ENCODE results near the gene EXOG.

Gene EXOG

GRCh38 chr3:38515367-38515766 lies 19.2 kb downstream of the EXOG start:
- TF ChIP-seq OSR1 (CRISPR knock-in tag; IDR thresholded peaks at IDR 0.05) (no peak), ZFP3 (CRISPR knock-in tag; IDR thresholded peaks at IDR 0.05) (no peak), CREB5 (CRISPR knock-in tag; IDR thresholded peaks at IDR 0.05; ENCODE audit: low read depth) (no peak), ZNF565 (CRISPR knock-in tag; conservative IDR thresholded peaks at IDR 0.05; ENCODE audit: low read depth) (no peak), POU6F1 (CRISPR knock-in tag; IDR thresholded peaks at IDR 0.05; ENCODE audit: borderline replicate concordance, low read depth) (no peak), ZNF8 (CRISPR knock-in tag; IDR thresholded peaks at IDR 0.05) (no peak), BACH2 (CRISPR knock-in tag; IDR thresholded peaks at IDR 0.05; ENCODE audit: borderline replicate concordance) (no peak), ZC3H10 (CRISPR knock-in tag; IDR thresholded peaks at IDR 0.05) (no peak), ZFP30 (CRISPR knock-in tag; IDR thresholded peaks at IDR 0.05) (no peak), ISL1 (CRISPR knock-in tag; IDR thresholded peaks at IDR 0.05) (no peak), ZNF70 (CRISPR knock-in tag; IDR thresholded peaks at IDR 0.05) (no peak), PPARA (CRISPR knock-in tag; IDR thresholded peaks at IDR 0.05; ENCODE audit: borderline replicate concordance) (no peak)
- no peak for ATAC-seq

GRCh38 chr3:38516669-38517068 lies 20.5 kb downstream of the EXOG start:
- no peak for TF ChIP-seq ZNF565 (CRISPR knock-in tag; conservative IDR thresholded peaks at IDR 0.05; ENCODE audit: low read depth)
- TF ChIP-seq CSRNP3 (CRISPR knock-in tag; IDR thresholded peaks at IDR 0.05), result no peak
- no peak for TF ChIP-seq PATZ1 (CRISPR knock-in tag; IDR thresholded peaks at IDR 0.05; ENCODE audit: borderline replicate concordance)
- TF ChIP-seq ZNF8 (CRISPR knock-in tag; IDR thresholded peaks at IDR 0.05), result no peak
- TF ChIP-seq ESRRG (CRISPR knock-in tag; IDR thresholded peaks at IDR 0.05), result no peak
- TF ChIP-seq SNAI2 (CRISPR knock-in tag; IDR thresholded peaks at IDR 0.05), result no peak
- TF ChIP-seq ZNF70 (CRISPR knock-in tag; IDR thresholded peaks at IDR 0.05), result no peak
- TF ChIP-seq PPARA (CRISPR knock-in tag; IDR thresholded peaks at IDR 0.05; ENCODE audit: borderline replicate concordance), result no peak
- TF ChIP-seq TOX (CRISPR knock-in tag; IDR thresholded peaks at IDR 0.05; ENCODE audit: borderline replicate concordance), result no peak
- TF ChIP-seq ZFP3 (CRISPR knock-in tag; IDR thresholded peaks at IDR 0.05), result no peak
- TF ChIP-seq ZC3H10 (CRISPR knock-in tag; IDR thresholded peaks at IDR 0.05), result no peak
- TF ChIP-seq CREB5 (CRISPR knock-in tag; IDR thresholded peaks at IDR 0.05; ENCODE audit: low read depth), result no peak

GRCh38 chr3:38519000-38519399 lies 22.9 kb downstream of the EXOG start:
- peak; percentile 99 for ATAC-seq
- no peak for TF ChIP-seq BACH2 (CRISPR knock-in tag; IDR thresholded peaks at IDR 0.05; ENCODE audit: borderline replicate concordance)
- TF ChIP-seq ISL1 (CRISPR knock-in tag; IDR thresholded peaks at IDR 0.05), result peak; percentile 65
- no peak for TF ChIP-seq CSDC2 (CRISPR knock-in tag; IDR thresholded peaks at IDR 0.05)

More at GRCh38 chr3:38516669-38517068, 20.5 kb downstream of the EXOG start:
- ATAC-seq, result no peak

- no peak for ATAC-seq
- TF ChIP-seq CSDC2 (CRISPR knock-in tag; IDR thresholded peaks at IDR 0.05) (no peak), ZNF565 (CRISPR knock-in tag; conservative IDR thresholded peaks at IDR 0.05; ENCODE audit: low read depth) (no peak), TOX (CRISPR knock-in tag; IDR thresholded peaks at IDR 0.05; ENCODE audit: borderline replicate concordance) (no peak), TSHZ2 (CRISPR knock-in tag; IDR thresholded peaks at IDR 0.05) (no peak), ZFP30 (CRISPR knock-in tag; IDR thresholded peaks at IDR 0.05) (no peak), ZNF70 (CRISPR knock-in tag; IDR thresholded peaks at IDR 0.05) (no peak), ARNTL (CRISPR knock-in tag; IDR thresholded peaks at IDR 0.05; ENCODE audit: borderline replicate concordance, low read depth) (no peak), SNAI2 (CRISPR knock-in tag; IDR thresholded peaks at IDR 0.05) (no peak), PPARA (CRISPR knock-in tag; IDR thresholded peaks at IDR 0.05; ENCODE audit: borderline replicate concordance) (no peak), POU6F1 (CRISPR knock-in tag; IDR thresholded peaks at IDR 0.05; ENCODE audit: borderline replicate concordance, low read depth) (no peak)
Measured at GRCh38 chr3:38519651-38520050, 23.5 kb downstream of the EXOG start.

Data from SK-N-SH treated with all-trans-retinoic acid at 6 μM for 48 hours (cell line).